ENCODE measurements around the gene HDAC4.

HDAC4 gene

DNA sequence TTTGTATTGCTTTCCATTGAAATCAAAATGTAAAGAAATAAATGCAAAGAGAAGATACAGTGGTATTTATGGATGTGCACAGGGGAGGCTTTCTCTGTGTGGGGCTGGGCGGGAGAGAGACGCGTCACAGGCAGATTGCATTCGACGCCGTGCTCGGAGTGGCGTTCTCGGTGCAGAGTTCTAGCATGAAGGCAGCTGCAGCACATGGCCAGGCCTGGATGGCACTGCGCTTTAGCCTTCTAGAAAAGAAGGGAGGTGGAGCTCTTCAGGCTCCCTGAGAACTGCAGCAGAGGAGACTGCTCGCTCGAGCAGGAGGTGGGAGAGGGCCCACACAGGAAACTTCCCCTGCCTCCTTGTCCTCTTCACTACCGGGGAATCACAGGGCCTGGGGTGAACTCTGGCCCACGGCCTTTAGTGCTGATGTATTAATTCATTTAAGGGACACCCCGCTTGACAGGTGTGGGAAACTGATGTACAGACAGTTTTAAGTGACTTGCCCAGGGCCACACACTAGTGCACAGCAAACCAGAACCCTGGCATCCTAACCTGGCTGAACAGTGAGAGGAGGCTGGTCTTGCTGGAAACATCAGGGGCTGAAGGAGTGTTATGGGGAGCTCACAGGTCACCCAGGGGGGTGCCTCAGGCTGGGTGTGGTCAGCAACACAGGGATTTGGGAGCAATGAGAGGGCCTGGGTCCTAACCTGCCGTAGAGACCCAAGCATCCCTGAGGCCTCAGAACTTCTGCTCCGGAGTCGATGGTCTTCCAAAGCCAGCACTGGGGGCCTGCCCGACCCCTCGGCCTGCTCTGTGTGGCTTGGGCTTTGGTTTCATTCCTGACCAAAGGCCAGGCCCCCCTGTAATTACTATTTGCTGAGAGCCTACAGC is 199.9 kb downstream of the HDAC4 start:
- no peak for DNase-seq (ENCODE audit: low read depth)

DNA sequence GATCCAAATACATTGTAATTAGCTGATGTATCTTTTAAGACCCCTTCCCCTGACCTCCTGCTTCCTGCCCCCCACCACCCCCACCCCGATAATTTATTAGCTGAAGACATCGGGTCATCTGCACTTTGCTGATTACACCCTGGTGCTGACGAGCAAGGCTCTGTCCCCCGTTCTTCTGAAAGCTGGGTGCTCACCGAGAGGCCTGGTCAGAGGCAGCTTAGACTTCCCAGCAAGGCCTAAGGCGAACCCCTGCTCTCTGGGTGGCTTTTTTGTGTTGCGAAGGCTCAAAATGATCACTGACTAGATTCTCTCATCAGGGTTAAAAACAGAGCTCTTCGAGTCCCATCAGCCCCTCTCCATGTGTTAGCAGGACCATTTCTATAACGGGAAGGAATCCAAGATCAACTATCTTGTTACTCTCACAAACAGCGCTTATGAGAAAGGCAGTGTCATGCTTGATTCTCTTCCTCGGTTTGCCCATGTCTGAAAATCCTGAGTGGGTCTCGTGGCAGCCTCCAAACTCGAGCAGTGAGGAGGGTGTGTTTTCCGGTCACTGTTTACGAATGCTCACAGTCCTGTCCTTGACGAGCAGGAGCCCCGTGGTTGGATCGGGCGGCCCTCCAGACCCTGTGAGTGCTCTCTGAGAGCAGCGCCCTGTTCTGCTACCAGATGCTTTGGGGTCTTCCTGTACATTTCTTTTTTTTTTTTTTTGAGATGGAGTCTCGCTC is 201.6 kb downstream of the HDAC4 start:
- DNase-seq (ENCODE audit: low read depth), result no peak

DNA sequence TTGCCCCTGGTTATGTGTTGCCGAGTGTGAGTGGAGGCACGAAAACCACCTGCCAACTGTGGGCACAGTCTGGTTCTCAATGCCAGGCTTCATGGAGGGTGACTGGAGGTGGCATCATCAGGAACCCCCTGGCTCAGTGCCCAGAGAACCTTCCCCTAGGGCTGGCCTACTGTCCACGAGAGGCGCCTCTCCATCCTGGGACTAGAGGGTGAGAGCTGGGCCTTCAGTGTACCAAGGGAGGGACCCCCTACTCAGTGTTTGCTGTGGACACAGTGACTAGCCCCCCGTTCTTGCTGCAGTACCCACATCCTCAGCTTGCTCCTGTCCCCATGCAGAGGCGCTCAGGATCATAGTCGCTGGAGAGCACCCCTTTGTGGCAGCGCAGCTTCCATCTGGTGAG is 202.6 kb downstream of the HDAC4 start:
- no peak for DNase-seq (ENCODE audit: low read depth)

DNA sequence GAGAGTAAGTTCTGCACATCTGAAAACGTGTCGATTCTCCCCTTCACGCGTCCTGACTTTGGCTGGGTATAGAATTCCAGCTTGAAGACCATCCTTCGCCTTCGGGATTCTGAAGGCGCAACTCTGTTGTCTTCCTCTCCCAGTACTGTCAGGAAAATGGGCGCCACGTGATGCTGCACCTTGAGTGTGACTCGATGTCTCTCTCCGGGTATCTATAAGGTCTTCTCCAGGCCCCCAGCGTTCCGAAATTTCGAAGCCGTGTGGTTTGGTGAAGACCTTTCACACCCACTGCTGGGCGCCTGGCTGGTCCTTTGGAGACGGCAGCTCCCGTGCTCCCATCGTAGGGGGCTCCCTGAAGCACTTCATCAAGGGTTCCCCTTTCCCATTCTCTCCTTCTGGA is 203.7 kb downstream of the HDAC4 start:
- no peak for DNase-seq (ENCODE audit: low read depth)

DNA sequence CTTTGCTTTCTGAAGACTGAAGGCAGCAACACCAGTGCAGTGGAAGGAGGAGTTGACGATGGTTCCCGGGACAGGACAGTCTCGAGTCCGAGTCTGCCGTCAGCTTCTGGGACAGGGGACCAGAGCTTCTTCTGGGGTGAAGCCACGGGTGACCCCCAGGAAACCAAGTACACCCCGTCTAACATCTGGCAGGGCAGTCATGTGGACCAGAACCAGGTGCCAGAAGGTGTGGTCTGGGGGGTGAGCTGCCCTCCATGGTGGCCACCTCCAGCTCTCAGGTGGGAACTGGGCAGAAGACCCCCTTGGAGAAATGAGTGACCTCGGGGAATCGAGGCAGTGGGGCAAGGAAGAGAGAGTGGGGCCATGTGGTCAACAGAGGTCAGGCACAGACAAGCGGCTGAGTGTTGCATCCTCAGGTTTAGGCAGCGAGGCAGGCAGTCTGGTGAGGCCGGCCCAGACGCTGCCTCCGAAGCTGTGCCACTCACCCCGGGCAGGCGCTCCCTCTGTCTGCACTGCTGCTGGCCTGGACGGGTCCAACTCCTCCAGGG is 204.3 kb downstream of the HDAC4 start:
- DNase-seq (ENCODE audit: low read depth), result no peak

DNA sequence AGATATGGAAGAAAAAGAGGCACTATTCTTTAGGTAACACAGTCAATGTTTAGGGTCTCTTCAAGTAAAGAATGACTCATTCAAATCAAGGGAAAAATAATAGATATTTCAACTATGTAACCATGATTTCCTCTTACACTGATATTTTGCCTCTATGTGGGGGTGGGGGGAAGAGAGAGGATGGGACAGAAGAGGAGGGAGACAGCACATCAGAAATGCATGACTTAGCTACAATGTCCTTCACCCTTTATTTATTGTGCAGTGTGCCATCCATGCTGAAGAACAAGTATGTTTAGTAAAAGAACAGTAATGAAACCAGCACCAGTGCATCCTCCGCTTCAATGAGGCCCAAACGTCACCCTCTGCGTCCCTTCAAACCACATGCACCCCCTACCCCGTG is 204.8 kb downstream of the HDAC4 start:
- no peak for DNase-seq (ENCODE audit: low read depth)

DNA sequence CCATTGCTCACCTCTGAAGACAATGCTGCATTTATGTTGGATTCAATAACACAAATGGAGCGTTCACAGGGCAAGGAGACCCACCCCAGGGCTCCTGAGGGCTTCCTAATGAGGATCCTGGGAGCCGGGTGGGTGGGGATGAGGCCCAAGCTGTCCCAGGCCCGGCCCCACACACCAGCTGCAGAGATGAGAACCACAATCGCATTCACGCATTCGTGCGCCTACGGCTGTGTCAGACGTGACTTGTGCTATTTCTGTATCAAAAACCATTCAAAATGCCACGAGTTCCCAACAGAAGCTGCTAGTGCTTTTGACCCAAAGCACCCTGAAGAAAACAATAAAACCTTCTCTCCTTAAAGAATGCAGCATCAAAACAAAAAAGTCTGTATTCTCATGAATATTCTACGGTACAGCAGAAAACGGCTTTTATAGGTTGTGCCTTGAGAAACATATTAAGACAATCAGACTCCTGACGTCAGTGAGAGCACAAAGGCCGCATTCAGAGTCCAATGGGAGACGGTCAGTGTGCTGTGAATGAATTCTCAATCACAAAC is 205.4 kb downstream of the HDAC4 start:
- DNase-seq (ENCODE audit: low read depth), result no peak

DNA sequence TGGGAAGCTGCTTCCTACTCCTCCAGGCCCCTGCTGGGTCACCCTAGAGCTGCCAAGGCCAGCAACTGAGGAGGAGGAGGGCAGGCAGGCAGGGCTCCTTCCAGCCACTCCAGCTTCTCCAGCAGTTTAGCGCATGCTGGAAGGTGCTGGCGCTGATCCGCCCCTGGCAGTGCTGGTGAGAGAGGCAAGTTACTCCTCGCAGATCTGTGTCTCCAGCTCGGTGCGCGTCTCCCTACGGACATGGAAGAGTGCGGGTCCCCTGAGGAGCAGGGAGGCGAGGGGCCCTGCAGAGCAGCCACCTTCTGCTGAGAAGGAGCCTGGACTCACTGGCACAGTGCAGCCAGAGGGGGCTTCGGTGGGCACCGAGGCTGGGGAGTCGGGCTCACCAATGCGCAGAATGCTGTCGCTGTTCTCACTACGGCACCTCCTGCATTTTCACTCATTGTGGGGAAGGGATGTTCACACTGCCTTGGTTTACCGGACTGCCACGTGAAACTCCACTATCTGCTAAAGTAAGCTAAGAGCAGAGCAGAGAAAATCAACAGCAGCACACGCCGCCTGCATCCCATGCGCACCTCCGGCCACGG is 206.0 kb downstream of the HDAC4 start:
- no peak for DNase-seq (ENCODE audit: low read depth)

DNA sequence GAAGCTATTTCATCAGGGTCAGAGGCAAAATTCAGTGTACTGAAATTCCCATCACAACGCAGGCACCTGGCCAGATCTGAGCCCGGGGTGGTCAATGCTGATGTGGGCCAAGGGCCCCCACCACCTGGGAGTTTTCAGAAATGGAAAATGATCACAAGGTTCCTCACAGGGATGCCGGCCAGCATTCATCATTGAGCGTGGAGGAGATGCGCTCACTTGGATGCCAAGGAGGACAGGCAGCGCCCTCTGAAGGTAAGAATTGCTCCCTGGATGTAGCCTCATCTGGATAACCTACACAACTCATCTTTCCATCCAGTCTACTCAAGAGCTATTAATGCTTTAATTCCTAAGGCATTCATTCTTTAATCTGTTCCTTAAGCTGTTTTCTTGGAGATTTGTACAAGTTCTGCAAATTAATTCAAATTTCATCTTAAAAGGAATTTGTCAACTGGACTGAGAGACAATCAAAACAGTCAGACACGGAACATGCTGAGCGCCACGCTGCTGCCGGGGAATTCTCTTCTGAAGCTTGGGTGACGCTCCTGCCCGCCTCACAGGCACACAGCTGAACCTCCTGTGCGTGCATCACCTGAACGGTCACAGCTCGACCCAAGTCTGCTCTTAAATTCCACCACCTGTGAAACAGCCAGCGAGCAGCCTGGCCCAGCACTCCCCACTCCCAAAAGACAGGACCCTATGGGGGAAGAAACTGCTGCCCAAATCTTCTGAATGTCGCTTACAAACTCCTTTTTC is 206.7 kb downstream of the HDAC4 start:
- no peak for DNase-seq (ENCODE audit: low read depth)

DNA sequence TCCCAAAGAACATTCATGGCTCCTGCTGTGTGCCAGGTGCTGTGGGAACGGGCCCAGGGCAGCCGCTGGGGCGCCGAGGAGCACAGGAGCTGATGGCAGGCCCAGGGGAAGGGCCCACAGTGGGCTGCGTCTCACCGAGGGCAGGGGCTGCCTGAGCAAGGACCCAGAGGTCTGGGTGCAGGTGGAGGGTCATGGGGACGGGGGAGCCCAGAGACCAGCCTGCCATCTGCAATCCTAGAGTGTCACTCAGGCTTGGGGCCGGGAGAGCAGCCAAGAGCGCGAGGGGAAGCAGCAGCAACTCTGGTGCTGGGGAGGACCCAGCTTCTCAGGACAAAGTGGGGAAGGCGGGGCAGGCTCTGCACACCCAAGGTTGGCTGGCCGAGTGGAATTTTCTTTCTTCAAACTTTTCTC is 207.4 kb downstream of the HDAC4 start:
- DNase-seq (ENCODE audit: low read depth), result no peak

DNA sequence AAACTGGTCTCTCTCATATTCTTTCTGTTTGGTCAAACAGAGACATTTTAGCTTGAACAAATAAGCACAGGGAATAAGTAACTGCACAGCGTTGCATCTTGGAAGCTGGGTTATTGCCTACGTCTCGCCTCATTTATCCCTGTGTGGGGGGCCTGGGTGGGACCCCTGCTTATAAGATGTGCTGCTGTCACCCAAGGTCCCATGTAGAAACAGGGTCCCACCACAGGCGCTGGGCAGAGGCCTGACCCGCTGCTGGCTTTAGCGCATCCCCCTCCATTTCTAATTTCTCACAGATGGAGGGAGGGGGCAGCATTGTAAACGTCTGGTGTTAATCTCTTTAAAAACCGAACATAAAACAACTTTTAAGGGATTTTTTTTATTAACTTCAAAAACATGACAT is 207.8 kb downstream of the HDAC4 start:
- DNase-seq (ENCODE audit: low read depth), result no peak

DNA sequence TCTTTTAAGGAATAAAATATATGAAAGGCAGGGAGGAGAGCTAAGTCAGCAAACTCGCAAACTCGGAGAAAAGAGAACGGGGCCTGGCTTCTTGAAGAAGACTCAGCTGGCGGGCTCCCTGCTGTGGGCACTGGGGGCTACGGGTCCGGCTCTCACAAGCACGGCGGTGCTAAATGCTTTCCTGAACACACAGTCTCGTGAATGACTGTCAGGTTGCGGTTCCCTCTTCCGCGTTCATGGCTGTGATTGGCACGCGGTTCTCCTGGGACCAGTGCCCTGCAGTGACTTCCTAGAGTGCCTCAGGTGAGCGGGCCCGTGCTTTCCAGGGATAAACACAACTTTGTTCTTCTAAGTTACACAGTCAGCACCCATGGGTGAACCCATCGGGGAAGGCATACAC is 208.4 kb downstream of the HDAC4 start:
- no peak for DNase-seq (ENCODE audit: low read depth)

DNA sequence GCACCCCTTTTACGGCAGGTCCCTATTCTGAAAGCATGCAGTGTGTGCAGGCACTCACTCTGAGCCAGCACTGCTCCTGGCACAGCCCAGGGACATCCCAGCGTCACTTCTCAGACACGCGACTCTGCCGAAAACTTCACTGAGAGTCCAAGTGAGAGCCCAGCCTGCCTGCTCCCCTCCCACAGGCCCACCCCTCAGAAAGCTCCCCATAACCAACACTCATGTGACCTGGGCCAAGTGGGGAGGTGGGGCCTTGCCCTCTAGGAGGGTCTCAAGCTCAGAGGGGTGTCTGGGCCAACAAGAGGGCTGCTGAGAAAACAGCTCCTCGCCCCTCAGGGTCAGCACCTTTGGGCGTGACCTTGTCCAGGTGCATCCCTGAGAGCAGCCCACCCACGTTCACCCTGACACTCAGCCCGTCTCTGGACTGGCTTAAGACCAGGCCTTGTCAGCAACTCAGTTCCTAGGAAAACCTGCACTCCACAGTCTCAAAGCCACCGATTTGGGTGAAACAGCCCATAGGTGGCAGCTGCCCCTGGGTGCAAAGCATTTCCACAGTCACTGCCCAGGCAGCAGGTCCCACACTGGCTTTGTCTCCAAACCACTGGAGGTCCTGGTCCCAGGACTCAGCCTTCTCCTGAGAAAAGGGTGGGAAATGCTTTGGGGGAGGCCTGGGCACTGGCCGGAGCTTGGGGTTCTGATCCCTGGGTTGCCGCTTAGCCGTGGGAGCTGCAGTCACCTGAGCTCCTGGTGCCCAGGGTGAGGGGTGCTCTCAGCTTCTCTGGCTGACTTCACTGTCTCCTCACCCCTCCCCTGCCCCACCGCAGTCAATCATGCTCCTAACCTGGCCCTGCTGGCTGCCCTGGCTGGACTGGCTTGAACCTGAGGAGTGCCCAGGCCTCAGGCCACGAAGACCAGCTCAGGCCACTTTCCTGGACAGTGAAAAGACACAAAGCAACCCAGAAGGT is 209.6 kb downstream of the HDAC4 start:
- DNase-seq (ENCODE audit: low read depth), result no peak

DNA sequence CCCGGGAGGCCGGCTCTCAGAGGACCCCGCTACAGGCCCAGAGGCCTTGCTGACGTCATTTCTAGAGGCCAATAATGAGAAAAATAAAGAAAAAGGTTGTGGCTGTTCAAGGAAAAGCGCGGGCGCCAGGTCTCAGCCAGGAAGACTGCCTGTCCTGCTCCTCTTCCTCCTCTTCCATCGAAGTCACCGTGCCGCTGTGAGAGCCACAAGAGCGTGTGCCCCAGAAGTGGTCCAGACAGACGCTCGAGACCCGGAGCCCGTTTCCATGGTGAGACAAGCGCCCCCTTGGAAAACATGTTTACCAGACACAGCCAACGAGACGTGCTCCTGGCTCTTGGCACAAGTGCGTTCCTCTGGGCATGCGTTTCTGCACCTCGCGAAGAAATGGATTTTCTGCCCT is 210.5 kb downstream of the HDAC4 start:
- no peak for DNase-seq (ENCODE audit: low read depth)

DNA sequence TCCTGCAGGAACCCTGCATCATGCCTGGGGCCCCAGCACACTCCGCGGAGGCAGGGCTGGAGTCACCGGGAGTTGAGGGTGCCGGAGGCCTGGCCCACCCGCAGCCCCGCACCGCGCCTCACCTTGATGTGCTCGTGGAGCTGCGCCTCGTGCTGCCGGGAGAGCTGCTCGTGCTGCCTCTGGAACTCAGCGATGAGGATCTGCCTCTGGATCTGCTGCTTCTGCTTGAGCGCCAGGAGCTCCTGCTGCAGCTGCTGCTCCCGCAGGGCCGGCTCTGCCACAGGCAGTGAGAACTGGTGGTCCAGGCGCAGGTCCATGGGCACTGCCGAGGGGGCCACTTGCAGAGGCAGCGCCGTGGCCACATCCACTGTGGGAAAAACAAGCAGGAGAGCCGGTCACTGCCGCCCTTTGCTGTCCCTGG is 211.1 kb downstream of the HDAC4 start:
- no peak for DNase-seq (ENCODE audit: low read depth)

DNA sequence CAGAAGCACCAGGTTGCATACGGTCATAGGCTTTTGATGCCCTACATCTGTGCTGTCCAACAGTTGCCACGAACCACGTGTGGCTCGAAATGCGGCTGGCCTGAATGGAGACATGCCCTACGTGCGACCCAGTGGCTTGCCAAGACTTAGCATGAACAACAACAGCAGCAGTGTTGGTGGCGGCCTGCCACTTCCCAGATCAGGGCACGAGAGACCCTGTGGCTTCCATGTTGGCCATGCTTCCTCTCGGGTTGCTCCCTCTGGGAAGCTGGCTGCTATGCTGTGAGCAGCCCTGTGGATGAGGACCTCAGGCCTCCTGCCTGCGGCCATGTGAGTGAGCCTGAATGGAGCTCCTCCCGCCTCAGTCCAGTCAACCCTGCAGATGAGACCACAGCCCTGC is 212.3 kb downstream of the HDAC4 start:
- DNase-seq (ENCODE audit: low read depth), result no peak

DNA sequence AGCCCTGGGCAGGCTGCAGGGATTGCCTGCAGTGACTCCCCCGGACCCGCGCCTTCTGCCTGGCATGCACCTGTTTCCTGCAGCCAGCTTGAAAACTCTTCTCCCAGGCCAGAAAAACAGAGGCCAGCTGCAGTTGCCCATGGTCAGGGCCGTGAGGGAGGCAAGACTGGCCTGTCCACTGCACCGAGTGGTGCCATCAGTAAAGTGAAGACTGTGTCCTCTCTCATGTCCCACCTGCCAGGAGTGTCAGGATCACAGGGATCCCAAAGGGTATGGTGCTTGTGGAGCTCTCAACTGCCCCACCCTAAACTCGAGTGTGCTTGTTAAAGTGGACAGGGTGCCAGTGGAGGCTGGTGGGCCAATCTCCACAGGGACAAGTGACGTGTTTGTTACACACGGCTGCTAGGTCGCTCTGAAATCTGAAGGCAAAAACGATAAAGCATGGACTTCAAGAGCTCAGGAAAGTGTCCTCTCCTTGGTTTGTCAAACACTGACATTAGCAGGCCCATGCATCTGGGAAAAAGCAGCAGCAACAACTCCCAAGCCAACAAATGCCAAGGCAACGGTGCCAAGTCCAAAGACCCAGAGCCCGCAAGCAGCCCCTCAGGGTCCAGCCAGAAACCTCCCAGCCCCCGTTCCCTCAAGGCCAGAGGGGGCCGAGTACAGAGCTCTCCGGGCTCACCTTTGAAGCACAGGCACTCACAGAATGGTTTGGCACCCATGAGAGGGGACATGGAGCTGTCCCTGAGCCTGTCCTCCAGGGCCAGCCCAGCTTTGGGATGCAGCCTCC is 213.2 kb downstream of the HDAC4 start:
- no peak for DNase-seq (ENCODE audit: low read depth)

DNA sequence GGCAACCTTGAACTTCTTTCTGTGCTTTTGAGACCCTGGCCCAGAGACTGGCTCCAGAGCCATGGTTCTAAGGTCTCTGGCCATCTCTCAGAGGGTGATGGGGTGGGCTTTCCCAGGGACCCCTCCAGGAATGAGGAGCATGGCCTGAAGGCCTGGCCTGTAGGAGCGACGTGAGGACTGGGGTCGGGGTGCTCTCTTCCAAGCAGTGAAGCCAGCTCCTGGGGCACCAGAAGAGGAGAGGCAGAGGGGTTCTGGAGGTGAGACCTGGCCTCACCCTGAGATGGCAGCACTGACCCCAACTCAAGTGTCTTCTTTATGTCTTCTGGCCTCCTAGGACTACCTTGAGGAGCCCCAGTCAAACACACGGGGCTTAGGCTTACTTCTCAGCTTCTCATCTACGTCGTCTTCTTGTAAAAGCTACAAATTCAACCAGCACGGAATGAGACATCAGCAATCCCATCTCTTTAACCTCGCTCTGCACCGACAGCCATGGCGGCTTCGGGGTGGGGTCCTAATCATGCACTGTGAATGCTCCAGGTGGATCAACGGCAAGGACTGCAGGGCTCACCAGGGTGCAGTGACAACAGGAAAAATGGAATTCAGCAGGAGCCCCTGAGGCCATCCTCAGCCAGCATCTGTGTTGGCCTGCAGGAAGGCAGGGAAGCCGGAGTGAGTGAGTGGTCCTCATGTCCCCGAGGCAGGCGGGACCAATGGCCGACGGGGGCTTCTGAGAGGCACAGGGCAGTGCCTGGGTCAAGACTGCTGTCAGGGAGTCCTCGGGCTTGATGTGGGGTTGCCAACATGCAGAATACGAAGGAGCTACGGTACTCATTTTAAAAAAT is 214.1 kb downstream of the HDAC4 start:
- no peak for DNase-seq (ENCODE audit: low read depth)
